H1 (cell line): ENCODE data around the gene DTX4. TPM values are rescaled to one million over a fixed set of nuclear protein-coding genes. Genes with fewer than 3 reads are reported as not detected.

Experiments
- CTCF ChIA-PET: fragments of 300-600 bp; sonication (Branson Sonifier 250); formaldehyde crosslinking; loops from one replicate; lab custom pipeline; 2021; ENCODE audit not compliant: partially characterized antibody; lab: Charles Lee
- POLR2A ChIA-PET: fragments of 300-600 bp; sonication (Branson Sonifier 250); formaldehyde crosslinking; loops from one replicate; lab custom pipeline; 2021; ENCODE audit warnings: inconsistent platforms; ENCODE audit not compliant: partially characterized antibody; lab: Charles Lee
- DNase-seq, 2 experiments: peaks; one replicate each; pipeline versions ENCODE4 v3.0.0 to v3.0.0-alpha.2; 2010 to 2022; ENCODE audit warnings: low spot score in 2 of 2, low read depth in 1 of 2, mixed read lengths in 1 of 2
- FAIRE-seq: peaks from 2 replicates; lab custom pipeline; 2011; peaks lifted over from hg19 to GRCh38; lab: Jason Lieb, UNC
- H2AFZ ChIP-seq: 2 replicates; pipeline ENCODE4 v1.8.1; 2012; ENCODE audit warnings: low read length, inconsistent platforms
- H2AK5ac ChIP-seq: 2 replicates; pipeline ENCODE4 v1.6.1; 2013; ENCODE audit warnings: low read depth, low read length
- H2BK120ac ChIP-seq: replicated peaks from 2 replicates; pipeline ENCODE3; 2013; ENCODE audit warnings: low read depth, low read length, inconsistent platforms
- H2BK12ac ChIP-seq: 2 replicates; pipeline ENCODE4 v1.6.1; 2013; ENCODE audit warnings: low read depth, low read length
- H2BK15ac ChIP-seq: 2 replicates; pipeline ENCODE4 v1.6.1; 2013; ENCODE audit warnings: low read length
- H2BK20ac ChIP-seq: 2 replicates; pipeline ENCODE4 v1.6.1; 2013; ENCODE audit warnings: low read length
- H2BK5ac ChIP-seq: 2 replicates; pipeline ENCODE4 v1.6.1; 2013; ENCODE audit warnings: low read depth, low read length
- H3K14ac ChIP-seq: 2 replicates; pipeline ENCODE4 v1.6.1; 2013; ENCODE audit warnings: inconsistent platforms; ENCODE audit not compliant: insufficient read length
- H3K18ac ChIP-seq: 2 replicates; pipeline ENCODE4 v1.6.1; 2013; ENCODE audit warnings: low read length; ENCODE audit errors: extremely low read depth
- H3K23ac ChIP-seq: 2 replicates; pipeline ENCODE4 v1.6.1; 2013; ENCODE audit warnings: inconsistent platforms; ENCODE audit not compliant: insufficient read length
- H3K23me2 ChIP-seq: 2 replicates; pipeline ENCODE4 v1.6.1; 2013; ENCODE audit warnings: low read depth, low read length
- H3K27ac ChIP-seq: 2 replicates; pipeline ENCODE4 v1.6.1; 2011; ENCODE audit warnings: low read depth, low read length, inconsistent platforms
- H3K27me3 ChIP-seq, 4 experiments: replicated peaks in 1 of 4; 1 replicate in 1 of 4; 2 replicates in 3 of 4; pipeline versions ENCODE4 v1.6.1 to v1.8.1; 2011 to 2013; ENCODE audit warnings: low read length in 3 of 4, mild to moderate bottlenecking in 3 of 4, inconsistent platforms in 2 of 4, mixed read lengths in 2 of 4, moderate library complexity in 1 of 4; ENCODE audit not compliant: control insufficient read depth in 3 of 4, insufficient read depth in 3 of 4; ENCODE audit errors: extremely low read depth in 1 of 4
- H3K36me3 ChIP-seq, 4 experiments: 2 replicates each; pipeline versions ENCODE4 v1.6.1 to v1.8.1; 2011 to 2013; ENCODE audit warnings: mild to moderate bottlenecking in 4 of 4, low read length in 3 of 4, moderate library complexity in 2 of 4, control low read depth in 1 of 4, inconsistent platforms in 1 of 4; ENCODE audit not compliant: insufficient read depth in 4 of 4, control insufficient read depth in 2 of 4
- H3K4ac ChIP-seq: replicated peaks from 2 replicates; pipeline ENCODE3; 2013; ENCODE audit warnings: low read length, low read depth, mixed read lengths, inconsistent platforms; ENCODE audit not compliant: insufficient read length
- H3K4me1 ChIP-seq, 4 experiments: replicated peaks in 1 of 4; 1 replicate in 1 of 4; 2 replicates in 3 of 4; pipeline versions ENCODE4 v1.6.1 to v1.8.1; 2011 to 2013; ENCODE audit warnings: low read length in 3 of 4, inconsistent platforms in 2 of 4, mixed read lengths in 1 of 4; ENCODE audit not compliant: insufficient read depth in 4 of 4, control insufficient read depth in 3 of 4
- H3K4me2 ChIP-seq, 2 experiments: 2 replicates each; pipeline versions ENCODE4 v1.6.1 to v1.8.1; 2011 to 2013; ENCODE audit warnings: low read depth in 2 of 2, low read length in 2 of 2, control low read depth in 1 of 2, inconsistent platforms in 1 of 2, mild to moderate bottlenecking in 1 of 2; ENCODE audit not compliant: insufficient read depth in 1 of 2
- H3K4me3 ChIP-seq, 4 experiments: fragments of 200-600, 300-600 bp in 1 of 4; sonication (generic), shearing (Covaris generic), sonication (Bioruptor Twin) in 1 of 4; 2 replicates each; pipeline versions ENCODE4 v1.5.1 to v1.8.1; 2011 to 2016; ENCODE audit warnings: low read length in 4 of 4, low read depth in 3 of 4, control low read depth in 2 of 4, inconsistent platforms in 2 of 4, mild to moderate bottlenecking in 2 of 4, mixed read lengths in 1 of 4, moderate library complexity in 1 of 4; ENCODE audit not compliant: insufficient read depth in 2 of 4; ENCODE audit errors: extremely low read depth in 1 of 4
- H3K56ac ChIP-seq: replicated peaks from 2 replicates; pipeline ENCODE3; 2013; ENCODE audit warnings: low read depth, mild to moderate bottlenecking, mixed read lengths, low read length, inconsistent platforms; ENCODE audit not compliant: insufficient read length
- H3K79me1 ChIP-seq: 2 replicates; pipeline ENCODE4 v1.6.1; 2013; ENCODE audit warnings: low read depth, low read length, control low read depth
- H3K79me2 ChIP-seq, 2 experiments: 2 replicates each; pipeline versions ENCODE4 v1.6.1 to v1.8.1; 2012 to 2013; ENCODE audit warnings: low read length in 2 of 2, mild to moderate bottlenecking in 2 of 2, inconsistent platforms in 1 of 2; ENCODE audit not compliant: insufficient read depth in 2 of 2, control insufficient read depth in 1 of 2
- H3K9ac ChIP-seq, 4 experiments: replicated peaks in 1 of 4; 1 replicate in 1 of 4; 2 replicates in 3 of 4; pipeline versions ENCODE4 v1.6.1 to v1.8.1; 2011 to 2013; ENCODE audit warnings: low read depth in 3 of 4, low read length in 3 of 4, control low read depth in 2 of 4, mild to moderate bottlenecking in 2 of 4, moderate library complexity in 2 of 4, inconsistent platforms in 1 of 4; ENCODE audit errors: extremely low read depth in 1 of 4
- H3K9me3 ChIP-seq, 2 experiments: 2 replicates each; pipeline versions ENCODE4 v1.6.1 to v1.8.1; 2012 to 2013; ENCODE audit warnings: mild to moderate bottlenecking in 2 of 2, moderate library complexity in 2 of 2, control low read depth in 1 of 2, inconsistent platforms in 1 of 2, low read depth in 1 of 2, low read length in 1 of 2, mixed read lengths in 1 of 2; ENCODE audit not compliant: insufficient read depth in 2 of 2
- H4K20me1 ChIP-seq, 2 experiments: replicated peaks in 1 of 2; 2 replicates each; pipeline versions ENCODE3 to v1.8.1; 2011 to 2013; ENCODE audit warnings: inconsistent platforms in 2 of 2, low read length in 2 of 2, mild to moderate bottlenecking in 1 of 2; ENCODE audit not compliant: insufficient read depth in 2 of 2, control insufficient read depth in 1 of 2
- H4K5ac ChIP-seq: 2 replicates; pipeline ENCODE4 v1.6.1; 2013; ENCODE audit warnings: low read length, low read depth, mixed read lengths, inconsistent platforms; ENCODE audit not compliant: insufficient read length
- H4K8ac ChIP-seq: 2 replicates; pipeline ENCODE4 v1.8.0; 2013; ENCODE audit warnings: mild to moderate bottlenecking, moderate library complexity, low read length, inconsistent platforms; ENCODE audit not compliant: insufficient read depth; ENCODE audit errors: extremely low read depth
- H4K91ac ChIP-seq: replicated peaks from 2 replicates; pipeline ENCODE3; 2013; ENCODE audit warnings: low read length, mixed read lengths, inconsistent platforms; ENCODE audit not compliant: insufficient read length
- ASH2L ChIP-seq: fragments of 200-600, 300-600 bp; sonication (generic); IDR thresholded peaks from one replicate; pipeline ENCODE4 v1.7.1; 2017; ENCODE audit warnings: low read length
- HDAC6 ChIP-seq: IDR thresholded peaks from one replicate; pipeline ENCODE4 v1.7.1; 2012; ENCODE audit warnings: low read depth, mild to moderate bottlenecking, inconsistent platforms, low read length, moderate library complexity
- KDM5A ChIP-seq: fragments of 200-600 bp; IDR thresholded peaks from 2 replicates; pipeline ENCODE4 v1.7.1; 2012; ENCODE audit warnings: mild to moderate bottlenecking, low read length, inconsistent platforms, mixed read lengths
- RAD21 ChIP-seq, 2 experiments: IDR thresholded peaks in 1 of 2; conservative IDR thresholded peaks in 1 of 2; 2 replicates each; pipeline ENCODE4 v1.6.1; 2011; ENCODE audit warnings: low read depth in 2 of 2, low read length in 2 of 2, improper control_type of control experiment in 1 of 2, inconsistent platforms in 1 of 2, mild to moderate bottlenecking in 1 of 2, moderate library complexity in 1 of 2
- SIN3A ChIP-seq, 2 experiments: IDR thresholded peaks in 1 of 2; conservative IDR thresholded peaks in 1 of 2; 2 replicates each; pipeline ENCODE4 v1.6.1; 2011 to 2012; ENCODE audit warnings: low read length in 2 of 2, improper control_type of control experiment in 1 of 2, low read depth in 1 of 2, mild to moderate bottlenecking in 1 of 2
- SIRT6 ChIP-seq: IDR thresholded peaks from one replicate; pipeline ENCODE4 v1.7.1; 2012; ENCODE audit warnings: low read length, inconsistent platforms
- SIX5 ChIP-seq: IDR thresholded peaks from 2 replicates; pipeline ENCODE4 v1.6.1; 2011; ENCODE audit warnings: mild to moderate bottlenecking, low read depth, low read length
- SP1 ChIP-seq: IDR thresholded peaks from 2 replicates; pipeline ENCODE4 v1.6.1; 2011; ENCODE audit warnings: low read depth, low read length
- SRF ChIP-seq: IDR thresholded peaks from 2 replicates; pipeline ENCODE4 v1.6.1; 2011; ENCODE audit warnings: mild to moderate bottlenecking, low read depth, low read length, moderate library complexity
- ZNF274 ChIP-seq: IDR thresholded peaks from 2 replicates; pipeline ENCODE4 v1.7.0; 2012; ENCODE audit warnings: low read length, borderline replicate concordance; ENCODE audit errors: extremely low read depth
- WGBS, 2 experiments: shearing (Covaris generic) in 1 of 2; methylation state at CpG; one replicate each; pipeline versions ENCODE4 v1.1.6 to v1.1.7; 2013 to 2015; ENCODE audit warnings: low lambda C conversion rate in 2 of 2, mixed read lengths in 2 of 2, inconsistent platforms in 1 of 2, low coverage in 1 of 2, missing lambda C conversion rate in 1 of 2; ENCODE audit not compliant: insufficient replicate concordance in 2 of 2, insufficient coverage in 1 of 2, insufficient read length in 1 of 2; ENCODE audit errors: extremely low coverage in 1 of 2, missing lambda C conversion rate in 1 of 2; 5-methylcytosine and 5-hydroxymethylcytosine counted together
- polyA plus RNA-seq, 7 experiments: library from polyadenylated mRNA; depleted of rRNA in 3 of 7; stranded (reverse) in 5 of 7; unstranded in 2 of 7; fragments of >200 nt in 5 of 7; fragments of 200-250 nt in 2 of 7; gene quantifications; 1 replicate in 5 of 7; 2 replicates in 1 of 7; 4 replicates in 1 of 7; pipeline versions ENCODE4 v1.2.1 to v1.2.3, GENCODE V29; 2011 to 2013; ENCODE audit warnings: missing spikeins in 2 of 7, mixed read lengths in 2 of 7
- total RNA-seq: library from RNA; stranded (reverse); fragmentation: NEBNext Ultra II Directional; extraction: Animal tissue kit (Norgen Biotek cat#: 25700); gene quantifications from 2 replicates; pipeline ENCODE4 v1.2.1, GENCODE V29; 2021
- TF ChIP-seq, protein P1 (sequence below): IDR thresholded peaks from 2 replicates; pipeline ENCODE4 v1.6.1; 2011; ENCODE audit warnings: low read depth, mild to moderate bottlenecking, low read length; ENCODE audit not compliant: insufficient read depth

DTX4 gene
- total and polyA plus RNA-seq, 2 of the 8 experiments (the other 6 are each of a cell fraction or from before 2014, with no cell fraction given), result 5.1 to 18.8 TPM

DNA sequence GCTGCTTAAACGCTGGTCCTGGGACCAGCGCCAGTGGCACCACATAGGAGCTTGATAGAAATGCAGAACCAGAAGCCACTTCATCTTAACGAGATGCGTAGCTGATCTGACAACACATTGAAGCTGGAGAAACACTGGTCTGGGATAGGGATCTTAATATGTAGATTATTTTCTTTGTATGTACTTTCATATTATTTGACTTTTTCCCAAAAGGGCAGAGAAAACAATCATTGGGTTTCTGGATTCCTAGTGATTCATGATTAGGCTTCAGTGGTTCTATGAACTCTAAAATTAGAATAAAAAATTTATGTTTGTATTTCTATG, 28.5 kb downstream of the DTX4 start:
- no peak overlapping the region for H3K14ac ChIP-seq
- no peak overlapping the region for H4K8ac ChIP-seq
- H3K4me2 ChIP-seq, result no peak overlapping the region
- no peak overlapping the region for H2BK12ac ChIP-seq
- no peak overlapping the region for H4K5ac ChIP-seq
- ChIA-PET POLR2A (interaction anchor here (3.1 kb wide), 1 partner anchor 29 kb away, joined by 12 read pairs; the partner anchor contains the start of gene DTX4), CTCF (interaction anchor here (0.7 to 8.2 kb wide), 15 partner anchors 7 to 325 kb away, joined by 3 to 141 read pairs (median 3); partner anchors contain the start of gene DTX4)
- no peak overlapping the region for H2AK5ac ChIP-seq
- no peaks in the 10 kb centered on the region for H3K79me2 ChIP-seq
- FAIRE-seq (no peak), DNase-seq (no peak)
- H3K4me3 ChIP-seq, result no peak overlapping the region
- H2AFZ ChIP-seq, result no peak overlapping the region
- no peak overlapping the region for H3K27ac ChIP-seq
- WGBS, 2 experiments, result 98% methylated on average over 4 of the region's 4 CpGs; no CpG with 5 or more reads in 1 of the 2 experiments
- H3K4ac ChIP-seq, result no peak overlapping the region
- no peak overlapping the region for H2BK15ac ChIP-seq
- H3K18ac ChIP-seq, result no peak overlapping the region
- no peaks in the 10 kb centered on the region for H4K20me1 ChIP-seq
- H2BK20ac ChIP-seq, result no peak overlapping the region
- H3K23ac ChIP-seq, result no peak overlapping the region
- H3K36me3 ChIP-seq, result peaks cover 6 to 42% (median 27%) of the 10 kb centered on the region in 4 experiments; a peak in 7 of 8 replicates
- H4K91ac ChIP-seq, result no peak overlapping the region
- H3K9me3 ChIP-seq, result peaks cover 4 to 10% of the 10 kb centered on the region in 2 experiments; a peak in 3 of 4 replicates
- no peaks in the 10 kb centered on the region for H3K79me1 ChIP-seq
- no peak overlapping the region for H3K9ac ChIP-seq
- H3K56ac ChIP-seq, result no peak overlapping the region
- H3K4me1 ChIP-seq, result no peaks in the 10 kb centered on the region; a peak in 1 of 7 replicates
- H3K23me2 ChIP-seq, result no peaks in the 10 kb centered on the region
- no peak for TF ChIP-seq HDAC6
- TF ChIP-seq SP1, result no peak
- TF ChIP-seq ZNF274, result no peak
- no peak for TF ChIP-seq KDM5A
- no peak for TF ChIP-seq SIN3A (conservative IDR thresholded peaks at IDR 0.05 in 1 of 2, IDR thresholded peaks at IDR 0.05 in 1 of 2; ENCODE audit: low read depth in 1 of 2, low read length in 2 of 2)
- TF ChIP-seq SIRT6, result no peak
- TF ChIP-seq SIX5, result no peak
- no peak for TF ChIP-seq SRF
- no peak for TF ChIP-seq ASH2L
- no peak for TF ChIP-seq RAD21 (IDR thresholded peaks at IDR 0.05 in 1 of 2, conservative IDR thresholded peaks at IDR 0.05 in 1 of 2; ENCODE audit: low read depth in 2 of 2, low read length in 2 of 2)
- TF ChIP-seq, protein P1, sequence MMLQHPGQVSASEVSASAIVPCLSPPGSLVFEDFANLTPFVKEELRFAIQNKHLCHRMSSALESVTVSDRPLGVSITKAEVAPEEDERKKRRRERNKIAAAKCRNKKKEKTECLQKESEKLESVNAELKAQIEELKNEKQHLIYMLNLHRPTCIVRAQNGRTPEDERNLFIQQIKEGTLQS, result no peak
- TF ChIP-seq, all 59 proteins: peak for 0
- Histone ChIP-seq H2BK120ac (no peak overlapping the region), H3K27me3 (no peaks in the 10 kb centered on the region), H2BK5ac (no peak overlapping the region)
